HEK293 (cell line): ENCODE measurements around the gene NOTCH3.

Source experiments
- BCL11A ChIP-seq: fragments of 450-650 bp; formaldehyde crosslinking; IDR thresholded peaks from 2 replicates; pipeline ENCODE4 v1.5.1; 2016; ENCODE audit warnings: low read depth, missing biosample characterization, missing genetic modification characterization
- FEZF1 ChIP-seq: fragments of 450-650 bp; formaldehyde crosslinking; IDR thresholded peaks from 2 replicates; pipeline ENCODE4 v1.5.1; 2016; ENCODE audit warnings: missing biosample characterization, missing genetic modification characterization
- GLIS1 ChIP-seq: fragments of 450-650 bp; formaldehyde crosslinking; IDR thresholded peaks from 2 replicates; pipeline ENCODE4 v1.5.1; 2016; ENCODE audit warnings: missing biosample characterization, missing genetic modification characterization
- KLF10 ChIP-seq: fragments of 450-650 bp; IDR thresholded peaks from 2 replicates; pipeline ENCODE4 v1.5.1; 2018; ENCODE audit warnings: missing biosample characterization, mild to moderate bottlenecking, missing genetic modification characterization
- MZF1 ChIP-seq: fragments of 450-650 bp; formaldehyde crosslinking; IDR thresholded peaks from 2 replicates; pipeline ENCODE4 v1.5.1; 2017; ENCODE audit warnings: missing biosample characterization, missing genetic modification characterization, borderline replicate concordance
- YY1 ChIP-seq: fragments of 450-650 bp; formaldehyde crosslinking; IDR thresholded peaks from 2 replicates; pipeline ENCODE4 v1.5.1; 2018; ENCODE audit warnings: missing biosample characterization, missing genetic modification characterization
- ZEB2 ChIP-seq: fragments of 450-650 bp; formaldehyde crosslinking; IDR thresholded peaks from 2 replicates; pipeline ENCODE4 v1.5.1; 2016; ENCODE audit warnings: missing biosample characterization, missing genetic modification characterization
- ZNF121 ChIP-seq: fragments of 450-650 bp; formaldehyde crosslinking; IDR thresholded peaks from 2 replicates; pipeline ENCODE4 v1.5.1; 2016; ENCODE audit warnings: missing biosample characterization, missing genetic modification characterization
- ZNF174 ChIP-seq: fragments of 450-650 bp; formaldehyde crosslinking; IDR thresholded peaks from 2 replicates; pipeline ENCODE4 v1.5.0; 2017; ENCODE audit warnings: missing biosample characterization, mild to moderate bottlenecking, missing genetic modification characterization
- TF ChIP-seq, protein P1 (sequence below): fragments of 450-650 bp; formaldehyde crosslinking; IDR thresholded peaks from 2 replicates; pipeline ENCODE4 v1.5.1; 2016; ENCODE audit warnings: missing biosample characterization, missing genetic modification characterization

DNA sequence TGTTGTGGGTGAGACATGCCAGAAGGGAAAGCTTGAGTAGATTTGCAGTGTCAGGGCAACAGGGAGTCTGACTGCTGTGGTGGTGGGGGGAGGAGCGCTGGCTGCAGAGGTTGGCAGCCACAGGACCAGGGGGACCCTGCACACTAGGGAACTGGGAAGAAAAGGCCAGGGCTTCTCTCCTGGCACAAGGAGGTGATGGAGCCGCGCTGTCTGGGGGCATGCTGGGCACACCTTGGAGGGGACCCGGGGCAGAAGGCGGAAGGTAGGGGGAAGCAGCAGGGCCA lies 45.3 kb upstream of the NOTCH3 start:
- no peak for TF ChIP-seq ZNF121 (tag by site-specific recombination)
- no peak for TF ChIP-seq ZNF174 (tag by site-specific recombination)
- TF ChIP-seq, protein P1, sequence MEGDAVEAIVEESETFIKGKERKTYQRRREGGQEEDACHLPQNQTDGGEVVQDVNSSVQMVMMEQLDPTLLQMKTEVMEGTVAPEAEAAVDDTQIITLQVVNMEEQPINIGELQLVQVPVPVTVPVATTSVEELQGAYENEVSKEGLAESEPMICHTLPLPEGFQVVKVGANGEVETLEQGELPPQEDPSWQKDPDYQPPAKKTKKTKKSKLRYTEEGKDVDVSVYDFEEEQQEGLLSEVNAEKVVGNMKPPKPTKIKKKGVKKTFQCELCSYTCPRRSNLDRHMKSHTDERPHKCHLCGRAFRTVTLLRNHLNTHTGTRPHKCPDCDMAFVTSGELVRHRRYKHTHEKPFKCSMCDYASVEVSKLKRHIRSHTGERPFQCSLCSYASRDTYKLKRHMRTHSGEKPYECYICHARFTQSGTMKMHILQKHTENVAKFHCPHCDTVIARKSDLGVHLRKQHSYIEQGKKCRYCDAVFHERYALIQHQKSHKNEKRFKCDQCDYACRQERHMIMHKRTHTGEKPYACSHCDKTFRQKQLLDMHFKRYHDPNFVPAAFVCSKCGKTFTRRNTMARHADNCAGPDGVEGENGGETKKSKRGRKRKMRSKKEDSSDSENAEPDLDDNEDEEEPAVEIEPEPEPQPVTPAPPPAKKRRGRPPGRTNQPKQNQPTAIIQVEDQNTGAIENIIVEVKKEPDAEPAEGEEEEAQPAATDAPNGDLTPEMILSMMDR (tag by site-specific recombination) = no peak
- TF ChIP-seq KLF10 = no peak
- no peak for TF ChIP-seq GLIS1 (tag by site-specific recombination)
- TF ChIP-seq YY1 (tag by site-specific recombination) = no peak
- TF ChIP-seq ZEB2 (tag by site-specific recombination) = no peak
- TF ChIP-seq BCL11A (tag by site-specific recombination) = no peak
- no peak for TF ChIP-seq MZF1 (tag by site-specific recombination)
- no peak for TF ChIP-seq FEZF1 (tag by site-specific recombination)
